WTC11 (cell line): ENCODE measurements around the gene TEX28. TPM values are rescaled to one million over a fixed set of nuclear protein-coding genes. Genes with fewer than 3 reads are reported as not detected.

Source experiments
- ATAC-seq: fragments of 200-7000 bp; cut with Tn5 transposase; 2 replicates; pipeline ENCODE4 v1.10.0; 2021; ENCODE audit warnings: mild to moderate bottlenecking, moderate library complexity
- CTCF ChIA-PET: fragments of 300-600 bp; sonication (Branson Sonifier 250); formaldehyde crosslinking; loops from one replicate; lab custom pipeline; 2021; ENCODE audit warnings: antibody characterized with exemption; lab: Charles Lee
- POLR2A ChIA-PET: fragments of 350-600 bp; sonication (Branson Sonifier 250); formaldehyde crosslinking; loops from one replicate; lab custom pipeline; 2021; ENCODE audit warnings: antibody characterized with exemption; lab: Charles Lee
- DNase-seq: peaks from one replicate; pipeline ENCODE4 v3.0.0; 2021; ENCODE audit warnings: low spot score
- H3K27ac Mint-ChIP-seq: 2 replicates; pipeline ENCODE4 v1.8.0; 2021; ENCODE audit warnings: mixed read lengths
- H3K27me3 Mint-ChIP-seq: 2 replicates; pipeline ENCODE4 v1.8.0; 2021; ENCODE audit warnings: low read depth, mild to moderate bottlenecking, moderate library complexity, mixed read lengths
- H3K36me3 Mint-ChIP-seq: 2 replicates; pipeline ENCODE4 v1.8.0; 2021; ENCODE audit warnings: mixed read lengths
- H3K4me1 Mint-ChIP-seq: 2 replicates; pipeline ENCODE4 v1.8.0; 2022; ENCODE audit warnings: mixed read lengths
- H3K4me3 Mint-ChIP-seq: 2 replicates; pipeline ENCODE4 v1.8.0; 2021; ENCODE audit warnings: mild to moderate bottlenecking, moderate library complexity, mixed read lengths
- H3K9me3 Mint-ChIP-seq: 2 replicates; pipeline ENCODE4 v1.8.0; 2021; ENCODE audit warnings: mixed read lengths
- ARID4B ChIP-seq: sonication (generic); formaldehyde crosslinking; IDR thresholded peaks from 2 replicates; pipeline ENCODE4 v1.8.0; 2023; ENCODE audit warnings: missing genetic modification reagents, mild to moderate bottlenecking, borderline replicate concordance
- ATF2 ChIP-seq: sonication (generic); formaldehyde crosslinking; IDR thresholded peaks from 2 replicates; pipeline ENCODE4 v1.8.1; 2022; ENCODE audit warnings: low read depth, missing genetic modification reagents, borderline replicate concordance
- CREM ChIP-seq: sonication (generic); formaldehyde crosslinking; IDR thresholded peaks from 2 replicates; pipeline ENCODE4 v1.8.1; 2022; ENCODE audit warnings: mild to moderate bottlenecking, missing genetic modification reagents, moderate library complexity
- EMX1 ChIP-seq: fragments of 250-450 bp; sonication (Bioruptor Pico); IDR thresholded peaks from 2 replicates; pipeline ENCODE4 v1.8.0; 2021; ENCODE audit warnings: mild to moderate bottlenecking
- FOXP1 ChIP-seq: sonication (generic); formaldehyde crosslinking; IDR thresholded peaks from 2 replicates; pipeline ENCODE4 v1.8.0; 2022; ENCODE audit warnings: missing genetic modification reagents, mild to moderate bottlenecking, moderate library complexity, borderline replicate concordance
- HMGA2 ChIP-seq: fragments of 250-450 bp; sonication (Bioruptor Pico); IDR thresholded peaks from 2 replicates; pipeline ENCODE4 v1.4.0; 2021; ENCODE audit warnings: mild to moderate bottlenecking, moderate library complexity
- HMGXB4 ChIP-seq: sonication (generic); formaldehyde crosslinking; IDR thresholded peaks from 2 replicates; pipeline ENCODE4 v1.8.1; 2023; ENCODE audit warnings: mild to moderate bottlenecking, moderate library complexity, missing genetic modification reagents
- IRF2 ChIP-seq: sonication (generic); formaldehyde crosslinking; IDR thresholded peaks from 2 replicates; pipeline ENCODE4 v1.8.0; 2022; ENCODE audit warnings: low read depth, missing genetic modification reagents, borderline replicate concordance
- NFYB ChIP-seq: sonication (generic); formaldehyde crosslinking; conservative IDR thresholded peaks from 2 replicates; pipeline ENCODE4 v1.8.0; 2022; ENCODE audit warnings: low read depth, missing genetic modification reagents
- RELA ChIP-seq: sonication (generic); formaldehyde crosslinking; IDR thresholded peaks from 2 replicates; pipeline ENCODE4 v1.8.1; 2022; ENCODE audit warnings: missing genetic modification reagents, mild to moderate bottlenecking, borderline replicate concordance
- TCF7 ChIP-seq: sonication (generic); formaldehyde crosslinking; IDR thresholded peaks from 2 replicates; pipeline ENCODE4 v1.8.0; 2022; ENCODE audit warnings: mild to moderate bottlenecking, low read depth, missing genetic modification reagents, moderate library complexity
- ZBTB43 ChIP-seq: sonication (generic); formaldehyde crosslinking; IDR thresholded peaks from 2 replicates; pipeline ENCODE4 v1.8.1; 2023; ENCODE audit warnings: mild to moderate bottlenecking, missing genetic modification reagents
- total RNA-seq: library from RNA; stranded (reverse); gene quantifications from 3 replicates; pipeline ENCODE4 v1.2.3, GENCODE V29; 2021
- TF ChIP-seq, protein P1 (sequence below): sonication (generic); formaldehyde crosslinking; IDR thresholded peaks from 2 replicates; pipeline ENCODE4 v1.8.1; 2022; ENCODE audit warnings: low read depth, mild to moderate bottlenecking, moderate library complexity, missing genetic modification reagents, borderline replicate concordance
- TF ChIP-seq, protein P2 (sequence below): sonication (generic); formaldehyde crosslinking; IDR thresholded peaks from 2 replicates; pipeline ENCODE4 v1.8.0; 2022; ENCODE audit warnings: mild to moderate bottlenecking, missing genetic modification reagents
- TF ChIP-seq, protein P3 (sequence below): sonication (generic); formaldehyde crosslinking; conservative IDR thresholded peaks from 2 replicates; pipeline ENCODE4 v1.8.1; 2023; ENCODE audit warnings: mild to moderate bottlenecking, low read depth, missing genetic modification reagents, moderate library complexity
- TF ChIP-seq, protein P4 (sequence below): sonication (generic); formaldehyde crosslinking; IDR thresholded peaks from 2 replicates; pipeline ENCODE4 v1.8.0; 2022; ENCODE audit warnings: mild to moderate bottlenecking, missing genetic modification reagents

Gene TEX28
- total RNA-seq, 1 experiment from 2014 or later, result not detected

- TF ChIP-seq RELA, result no peak
- TF ChIP-seq, all 79 proteins: peak for 0
These were observed 26.2 kb upstream of the TEX28 start (continued) for GRCh38 chrX:154321152-154321551.

GRCh38 chrX:154320406-154320805 is 25.5 kb upstream of the TEX28 start:
- CTCF ChIA-PET, result no interaction called here
- ATAC-seq, result no peak

More at GRCh38 chrX:154320406-154320805, 25.5 kb upstream of the TEX28 start:
- H3K4me1 Mint-ChIP-seq, result 0 out of 2 replicates have a peak, but pooled peaks cover 2% of the 10 kb centered on the region
- H3K27me3 Mint-ChIP-seq, result no peaks in the 10 kb centered on the region
- no peak for DNase-seq
- H3K27ac Mint-ChIP-seq, result no peak overlapping the region
- TF ChIP-seq HMGA2 (CRISPR knock-in tag) (no peak), FOXP1 (CRISPR knock-in tag) (no peak), ATF2 (CRISPR knock-in tag) (no peak), NFYB (no peak), TCF7 (CRISPR knock-in tag) (no peak), EMX1 (no peak), ZBTB43 (CRISPR knock-in tag) (no peak), CREM (no peak), ARID4B (CRISPR knock-in tag) (no peak), IRF2 (no peak), HMGXB4 (no peak)
- TF ChIP-seq, protein P1, sequence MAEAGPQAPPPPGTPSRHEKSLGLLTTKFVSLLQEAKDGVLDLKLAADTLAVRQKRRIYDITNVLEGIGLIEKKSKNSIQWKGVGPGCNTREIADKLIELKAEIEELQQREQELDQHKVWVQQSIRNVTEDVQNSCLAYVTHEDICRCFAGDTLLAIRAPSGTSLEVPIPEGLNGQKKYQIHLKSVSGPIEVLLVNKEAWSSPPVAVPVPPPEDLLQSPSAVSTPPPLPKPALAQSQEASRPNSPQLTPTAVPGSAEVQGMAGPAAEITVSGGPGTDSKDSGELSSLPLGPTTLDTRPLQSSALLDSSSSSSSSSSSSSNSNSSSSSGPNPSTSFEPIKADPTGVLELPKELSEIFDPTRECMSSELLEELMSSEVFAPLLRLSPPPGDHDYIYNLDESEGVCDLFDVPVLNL (CRISPR knock-in tag), result no peak
- TF ChIP-seq, protein P2, sequence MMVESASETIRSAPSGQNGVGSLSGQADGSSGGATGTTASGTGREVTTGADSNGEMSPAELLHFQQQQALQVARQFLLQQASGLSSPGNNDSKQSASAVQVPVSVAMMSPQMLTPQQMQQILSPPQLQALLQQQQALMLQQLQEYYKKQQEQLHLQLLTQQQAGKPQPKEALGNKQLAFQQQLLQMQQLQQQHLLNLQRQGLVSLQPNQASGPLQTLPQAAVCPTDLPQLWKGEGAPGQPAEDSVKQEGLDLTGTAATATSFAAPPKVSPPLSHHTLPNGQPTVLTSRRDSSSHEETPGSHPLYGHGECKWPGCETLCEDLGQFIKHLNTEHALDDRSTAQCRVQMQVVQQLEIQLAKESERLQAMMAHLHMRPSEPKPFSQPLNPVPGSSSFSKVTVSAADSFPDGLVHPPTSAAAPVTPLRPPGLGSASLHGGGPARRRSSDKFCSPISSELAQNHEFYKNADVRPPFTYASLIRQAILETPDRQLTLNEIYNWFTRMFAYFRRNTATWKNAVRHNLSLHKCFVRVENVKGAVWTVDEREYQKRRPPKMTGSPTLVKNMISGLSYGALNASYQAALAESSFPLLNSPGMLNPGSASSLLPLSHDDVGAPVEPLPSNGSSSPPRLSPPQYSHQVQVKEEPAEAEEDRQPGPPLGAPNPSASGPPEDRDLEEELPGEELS (CRISPR knock-in tag), result no peak
- TF ChIP-seq, protein P3, sequence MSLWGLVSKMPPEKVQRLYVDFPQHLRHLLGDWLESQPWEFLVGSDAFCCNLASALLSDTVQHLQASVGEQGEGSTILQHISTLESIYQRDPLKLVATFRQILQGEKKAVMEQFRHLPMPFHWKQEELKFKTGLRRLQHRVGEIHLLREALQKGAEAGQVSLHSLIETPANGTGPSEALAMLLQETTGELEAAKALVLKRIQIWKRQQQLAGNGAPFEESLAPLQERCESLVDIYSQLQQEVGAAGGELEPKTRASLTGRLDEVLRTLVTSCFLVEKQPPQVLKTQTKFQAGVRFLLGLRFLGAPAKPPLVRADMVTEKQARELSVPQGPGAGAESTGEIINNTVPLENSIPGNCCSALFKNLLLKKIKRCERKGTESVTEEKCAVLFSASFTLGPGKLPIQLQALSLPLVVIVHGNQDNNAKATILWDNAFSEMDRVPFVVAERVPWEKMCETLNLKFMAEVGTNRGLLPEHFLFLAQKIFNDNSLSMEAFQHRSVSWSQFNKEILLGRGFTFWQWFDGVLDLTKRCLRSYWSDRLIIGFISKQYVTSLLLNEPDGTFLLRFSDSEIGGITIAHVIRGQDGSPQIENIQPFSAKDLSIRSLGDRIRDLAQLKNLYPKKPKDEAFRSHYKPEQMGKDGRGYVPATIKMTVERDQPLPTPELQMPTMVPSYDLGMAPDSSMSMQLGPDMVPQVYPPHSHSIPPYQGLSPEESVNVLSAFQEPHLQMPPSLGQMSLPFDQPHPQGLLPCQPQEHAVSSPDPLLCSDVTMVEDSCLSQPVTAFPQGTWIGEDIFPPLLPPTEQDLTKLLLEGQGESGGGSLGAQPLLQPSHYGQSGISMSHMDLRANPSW, result no peak
- TF ChIP-seq, protein P4, sequence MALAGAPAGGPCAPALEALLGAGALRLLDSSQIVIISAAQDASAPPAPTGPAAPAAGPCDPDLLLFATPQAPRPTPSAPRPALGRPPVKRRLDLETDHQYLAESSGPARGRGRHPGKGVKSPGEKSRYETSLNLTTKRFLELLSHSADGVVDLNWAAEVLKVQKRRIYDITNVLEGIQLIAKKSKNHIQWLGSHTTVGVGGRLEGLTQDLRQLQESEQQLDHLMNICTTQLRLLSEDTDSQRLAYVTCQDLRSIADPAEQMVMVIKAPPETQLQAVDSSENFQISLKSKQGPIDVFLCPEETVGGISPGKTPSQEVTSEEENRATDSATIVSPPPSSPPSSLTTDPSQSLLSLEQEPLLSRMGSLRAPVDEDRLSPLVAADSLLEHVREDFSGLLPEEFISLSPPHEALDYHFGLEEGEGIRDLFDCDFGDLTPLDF (CRISPR knock-in tag), result no peak
- H3K9me3 Mint-ChIP-seq, result no peaks in the 10 kb centered on the region
- H3K36me3 Mint-ChIP-seq, result no peaks in the 10 kb centered on the region
- H3K4me3 Mint-ChIP-seq, result no peak overlapping the region
- POLR2A ChIA-PET, result no interaction called here
